ENCODE measurements around the gene ASAP2.

ASAP2 gene

GRCh38 chr2:9184361-9184760, 22.3 kb upstream of the ASAP2 start:
- DNase-seq (ENCODE audit: low read depth), result no peak

- peak; percentile 66 for DNase-seq (ENCODE audit: low read depth)
Measured at GRCh38 chr2:9187620-9188214, 18.9 kb upstream of the ASAP2 start.

DNA sequence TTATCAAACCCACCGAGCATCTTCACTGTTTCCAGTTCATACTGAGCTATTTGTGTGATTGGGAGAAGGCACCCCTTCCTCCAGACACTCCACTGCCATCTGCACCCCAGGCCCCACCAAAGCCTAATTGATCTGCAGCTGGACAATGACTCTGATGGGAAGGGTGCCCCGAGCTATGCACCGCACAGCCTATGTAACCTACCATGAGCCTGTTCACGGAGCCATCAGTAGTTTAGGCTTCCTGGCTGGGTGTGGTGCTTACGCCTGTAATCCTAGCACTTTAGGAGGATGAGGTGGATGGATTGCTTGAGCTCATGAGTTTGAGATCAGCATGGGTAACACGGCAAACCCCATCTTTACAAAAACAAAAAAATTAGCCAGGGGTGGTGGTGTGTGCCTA, 17.8 kb upstream of the ASAP2 start:
- no peak for DNase-seq (ENCODE audit: low read depth)

- DNase-seq (ENCODE audit: low read depth), result no peak
Measured at GRCh38 chr2:9189901-9190300, 16.7 kb upstream of the ASAP2 start.

DNA sequence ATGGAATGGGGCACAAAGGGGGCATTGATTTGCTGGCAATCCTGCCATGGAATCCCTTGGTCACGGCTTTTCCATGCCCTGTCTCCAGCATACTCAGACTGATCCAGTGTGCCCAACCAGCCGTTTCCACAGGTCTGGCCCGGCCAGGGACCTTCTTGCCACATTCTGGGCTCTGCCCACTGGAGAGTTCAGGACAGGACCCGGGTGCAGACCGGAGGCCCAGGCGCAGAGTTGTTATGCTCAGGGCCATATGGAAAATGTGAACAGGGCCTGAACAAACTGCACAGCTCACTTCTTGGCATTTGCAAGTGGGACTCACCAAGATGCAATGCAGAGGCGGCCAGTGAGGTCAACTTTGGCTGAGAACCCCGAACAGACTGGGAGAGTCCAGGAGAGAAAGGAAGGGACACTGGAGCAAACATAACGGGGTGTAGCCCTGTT, 15.6 kb upstream of the ASAP2 start:
- DNase-seq (ENCODE audit: low read depth), result peak; percentile 99

DNA sequence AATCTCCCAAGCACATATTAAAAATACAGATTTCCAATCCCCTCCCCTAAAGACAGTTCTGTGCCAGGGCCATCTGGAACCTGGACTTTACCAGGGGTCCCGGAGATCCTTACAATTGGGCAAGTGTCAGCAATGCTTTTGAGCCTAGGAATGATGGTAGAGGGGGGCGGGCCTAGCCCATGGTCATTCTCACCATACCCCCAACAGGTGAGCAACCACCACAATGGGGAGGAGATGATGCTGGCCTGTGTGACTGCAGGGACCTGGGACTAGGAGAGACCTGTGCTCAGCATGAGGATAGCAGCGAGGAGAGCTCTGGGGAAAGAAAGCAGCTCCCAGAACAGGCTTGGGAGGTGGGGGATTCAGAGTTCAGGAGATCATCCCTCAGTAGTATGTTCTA, 13.9 kb upstream of the ASAP2 start:
- DNase-seq (ENCODE audit: low read depth), result no peak

GRCh38 chr2:9194352-9194751, 12.3 kb upstream of the ASAP2 start:
- DNase-seq (ENCODE audit: low read depth), result no peak

DNA sequence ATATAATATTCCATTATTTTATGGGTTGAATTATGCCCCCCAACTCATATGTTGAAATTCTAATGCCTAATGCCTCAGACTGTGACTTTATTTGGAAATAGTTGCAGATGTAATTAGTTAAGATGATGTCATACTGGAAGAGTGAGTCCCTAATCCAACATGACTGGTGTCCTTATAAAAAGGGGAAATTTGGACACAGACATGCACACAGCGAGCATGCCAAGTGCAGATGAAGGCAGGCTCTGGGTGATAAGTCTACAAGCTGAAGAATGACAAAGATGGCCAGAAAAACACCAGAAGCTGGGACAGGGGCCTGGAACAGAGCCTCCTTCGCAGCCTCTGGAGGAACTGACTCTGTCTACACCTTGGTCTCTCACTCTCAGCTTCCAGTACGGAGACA, 10.0 kb upstream of the ASAP2 start:
- no peak for DNase-seq (ENCODE audit: low read depth)

- DNase-seq (ENCODE audit: low read depth), result no peak
Measured at GRCh38 chr2:9197916-9198315, 8.7 kb upstream of the ASAP2 start.

DNA sequence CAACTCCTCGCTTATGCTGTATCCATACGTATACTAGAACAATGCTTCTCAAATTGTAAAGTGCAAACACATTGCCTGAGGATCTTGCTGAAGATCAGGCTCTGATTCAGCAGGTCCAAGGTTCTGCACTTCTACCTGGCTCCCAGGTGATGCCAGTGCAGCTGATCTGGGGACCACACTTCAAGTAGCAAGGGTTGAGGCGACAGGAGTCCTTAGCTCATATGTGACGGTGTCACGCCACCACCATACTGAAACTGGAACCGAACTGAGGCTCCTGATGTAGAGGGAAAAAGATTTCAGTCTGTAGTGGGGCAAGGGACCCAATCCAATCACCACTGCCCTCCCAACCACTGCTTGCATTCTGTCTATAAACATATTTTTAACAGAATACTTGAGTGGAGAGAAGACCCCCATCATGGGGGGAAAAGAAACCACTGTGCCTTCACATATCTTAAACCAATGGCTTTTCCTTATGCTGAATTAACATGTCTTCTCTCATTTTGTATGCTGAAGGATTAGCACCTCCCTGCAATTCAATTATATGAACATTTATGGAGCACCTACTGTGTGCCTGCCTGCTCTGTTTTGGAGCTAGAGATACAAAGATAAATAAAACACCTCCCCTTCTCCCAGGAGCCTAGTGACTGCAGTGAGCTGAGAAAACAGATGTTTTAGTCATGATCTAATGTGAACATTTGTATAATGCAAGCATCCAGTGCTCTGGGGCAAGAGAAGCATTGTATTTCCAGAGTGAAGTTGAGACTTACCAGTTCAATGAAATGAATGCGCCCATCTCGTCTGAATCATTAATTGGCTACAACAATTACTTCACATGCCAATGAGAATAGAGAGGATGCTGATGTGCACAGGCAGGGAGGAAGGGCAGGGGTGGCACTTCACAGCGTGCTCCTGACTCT, 6.6 kb upstream of the ASAP2 start:
- DNase-seq (ENCODE audit: low read depth), result peak; percentile 78

DNA sequence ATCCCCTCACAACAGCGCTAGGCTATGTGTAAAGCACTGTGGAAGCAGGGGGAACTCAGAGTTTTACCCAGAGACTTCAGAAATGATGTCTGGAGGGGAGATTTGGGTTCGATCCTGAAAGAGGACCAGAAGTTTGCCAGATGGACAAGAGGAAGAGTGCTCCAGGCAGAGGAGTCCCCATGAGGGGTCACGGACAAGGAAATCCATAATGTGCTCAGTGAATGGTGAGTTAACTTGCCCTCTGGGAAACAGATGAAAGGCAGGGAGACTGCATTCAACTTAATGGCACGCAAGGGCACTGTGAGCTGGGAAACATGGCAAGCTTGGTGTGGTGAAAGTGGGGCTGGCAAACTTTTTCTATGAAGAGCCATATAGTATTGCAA, 6.0 kb upstream of the ASAP2 start:
- no peak for DNase-seq (ENCODE audit: low read depth)

- DNase-seq (ENCODE audit: low read depth), result no peak
Measured at GRCh38 chr2:9201185-9201891, 5.3 kb upstream of the ASAP2 start.

GRCh38 chr2:9203006-9203405, 3.6 kb upstream of the ASAP2 start:
- DNase-seq (ENCODE audit: low read depth), result no peak

- no peak for DNase-seq (ENCODE audit: low read depth)
Measured at GRCh38 chr2:9203876-9204275, 2.7 kb upstream of the ASAP2 start.

- no peak for DNase-seq (ENCODE audit: low read depth)
Measured at GRCh38 chr2:9204939-9205338, 1.7 kb upstream of the ASAP2 start.

- no peak for DNase-seq (ENCODE audit: low read depth)
Measured at GRCh38 chr2:9205486-9205885, 1.1 kb upstream of the ASAP2 start.

DNA sequence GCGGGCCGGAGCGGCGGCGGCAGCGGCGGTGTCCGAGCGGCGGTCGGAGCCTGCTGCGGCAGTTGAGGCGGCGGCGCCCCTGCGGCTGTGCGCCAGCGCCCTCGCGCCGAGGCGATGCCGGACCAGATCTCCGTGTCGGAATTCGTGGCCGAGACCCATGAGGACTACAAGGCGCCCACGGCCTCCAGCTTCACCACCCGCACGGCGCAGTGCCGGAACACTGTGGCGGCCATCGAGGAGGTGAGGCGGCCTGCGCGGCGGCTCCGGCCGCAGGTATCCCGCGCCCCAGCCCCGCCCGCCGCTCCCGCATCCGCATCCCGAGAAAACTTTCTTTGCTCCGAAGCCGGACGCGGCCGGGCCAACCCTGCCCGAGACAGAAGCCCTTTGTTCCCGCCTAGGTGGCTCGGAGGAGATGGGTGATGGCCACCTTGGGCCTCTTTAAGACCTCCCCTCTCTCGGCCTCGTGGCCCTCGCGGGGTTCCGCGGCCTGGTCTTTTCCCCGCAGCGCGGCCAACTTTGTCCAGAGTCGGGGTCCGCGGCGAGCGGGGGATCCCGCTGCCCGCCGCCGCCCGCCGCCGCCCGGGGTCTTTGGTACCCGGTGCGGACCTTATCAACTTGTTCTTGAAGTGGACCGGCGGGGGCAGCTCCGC, 504 bp downstream of the ASAP2 start:
- DNase-seq (ENCODE audit: low read depth), result no peak

DNA sequence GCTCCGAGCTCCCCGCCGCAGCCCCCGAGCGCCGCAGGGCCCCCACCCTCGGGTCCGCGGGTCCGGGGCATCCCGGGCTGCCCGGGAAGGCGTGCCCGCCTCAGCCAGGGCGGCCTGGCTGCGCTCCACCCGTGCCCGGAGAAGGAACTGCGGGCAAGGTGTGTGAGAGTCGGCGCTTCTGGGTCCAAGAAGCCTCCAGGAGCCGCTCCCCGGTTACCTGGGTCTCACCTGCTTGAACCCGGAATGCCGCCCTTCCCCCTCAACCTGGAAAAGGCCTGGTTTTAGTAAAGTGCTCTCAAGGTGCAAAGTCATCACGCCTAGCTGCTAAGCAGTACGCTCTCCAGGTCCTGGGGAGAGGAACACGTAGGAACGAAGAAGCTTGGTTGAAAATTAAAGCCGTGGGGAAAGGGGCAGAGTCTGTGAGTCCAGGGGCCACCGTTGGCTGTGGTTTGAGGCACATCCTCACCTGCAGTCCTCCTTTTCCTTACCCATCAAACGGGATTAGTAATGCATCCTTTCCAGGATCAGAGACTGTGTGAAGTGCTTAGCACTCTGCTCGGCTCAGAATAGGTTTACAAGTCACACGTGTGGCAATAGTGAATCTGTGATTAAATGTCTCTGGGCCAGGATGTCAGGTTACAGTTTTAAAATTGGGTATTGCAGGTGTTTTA, 1.2 kb downstream of the ASAP2 start:
- DNase-seq (ENCODE audit: low read depth), result no peak

- DNase-seq (ENCODE audit: low read depth), result no peak
Measured at GRCh38 chr2:9208875-9209274, 2.3 kb downstream of the ASAP2 start.

DNA sequence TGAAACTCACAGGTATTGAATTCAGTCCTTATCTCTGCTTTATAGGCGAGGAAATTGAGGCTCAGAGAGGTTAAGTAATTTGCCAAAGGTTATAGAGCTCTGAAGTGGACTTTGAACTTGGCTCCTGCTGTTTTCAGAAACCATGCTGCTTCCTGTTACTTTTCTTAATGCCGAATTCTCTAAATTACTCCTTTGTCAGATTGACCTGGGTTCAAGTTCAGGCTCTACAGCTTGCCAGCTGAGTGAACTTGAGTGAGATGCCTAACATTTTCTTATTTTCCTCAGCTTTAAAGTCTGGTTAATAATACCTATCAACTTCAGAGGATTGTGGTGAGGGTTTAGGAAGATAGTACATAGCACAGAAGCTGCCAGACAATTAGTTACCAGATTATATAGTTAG, 3.4 kb downstream of the ASAP2 start:
- DNase-seq (ENCODE audit: low read depth), result no peak

DNA sequence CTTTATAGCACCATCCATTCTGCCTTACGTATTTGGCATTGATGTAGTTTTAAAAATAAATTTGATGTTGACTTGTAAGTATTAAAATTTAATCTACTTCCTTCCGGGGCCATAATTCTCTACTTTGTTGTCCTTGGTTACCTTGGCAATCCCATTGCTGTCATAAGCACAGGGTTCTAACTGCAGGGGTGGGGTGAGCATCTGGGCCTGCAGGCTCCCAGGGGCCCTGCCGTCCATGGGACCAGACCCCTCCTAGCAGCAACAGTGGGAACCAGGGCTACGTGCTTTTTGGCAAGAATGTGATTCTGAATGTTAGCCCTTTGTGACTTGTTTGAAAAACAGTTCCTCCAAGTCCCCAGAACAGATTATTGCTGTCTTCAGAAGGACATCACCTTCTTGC, 4.9 kb downstream of the ASAP2 start:
- DNase-seq (ENCODE audit: low read depth), result no peak
